ENCODE measurements around the gene TRIM40. TPM values are rescaled to one million over a fixed set of nuclear protein-coding genes. Genes with fewer than 3 reads are reported as not detected.

TRIM40 gene
- total RNA-seq, 1 donor from 2014 or later: not detected

Other genes starting within 250 kb of the TRIM40 start
- 328 and 660 TPM in 2 replicates for gene HLA-A, start 193.6 kb upstream of the TRIM40 start, total RNA-seq
- 42.2 and 43.7 TPM in 2 replicates for gene POLR1H, start 74.9 kb upstream of the TRIM40 start, total RNA-seq
- gene PPP1R11, start 68.9 kb upstream of the TRIM40 start, total RNA-seq: 11.5 and 14.0 TPM in 2 replicates
- gene RNF39, start 60.4 kb upstream of the TRIM40 start, total RNA-seq: not detected in 2 replicates
- gene TRIM31, start 23.1 kb upstream of the TRIM40 start, total RNA-seq: not detected in 2 replicates
- not detected in 2 replicates for gene TRIM10, start 25.1 kb downstream of the TRIM40 start, total RNA-seq
- gene TRIM15, start 27.4 kb downstream of the TRIM40 start, total RNA-seq: not detected in 2 replicates
- gene TRIM26, start 77.3 kb downstream of the TRIM40 start, total RNA-seq: 25.2 and 31.7 TPM in 2 replicates
- 9.4 and 11.8 TPM in 2 replicates for gene TRIM39, start 190.8 kb downstream of the TRIM40 start, total RNA-seq
- gene RPP21, start 209.0 kb downstream of the TRIM40 start, total RNA-seq: 22.0 and 26.1 TPM in 2 replicates

Measured in pulmonary artery endothelial cell (primary cell).